VCaP (cell line): ENCODE results near the gene CFHR5.
"Not testable (repeated sequence)": the region's sequence is repeated elsewhere in the genome, so short reads cannot be mapped to it uniquely, and the experiment has no call there.

Experiments used
- H3K27ac ChIP-seq: fragments of 450-650 bp; 2 replicates; pipeline ENCODE4 v1.5.1; 2017
- TF ChIP-seq, protein P1 (sequence below): fragments of 450-650 bp; conservative IDR thresholded peaks from 2 replicates; pipeline ENCODE4 v1.5.1; 2017; ENCODE audit warnings: mild to moderate bottlenecking, moderate library complexity

The CFHR5 gene

GRCh38 chr1:196970182-196970581 is 7.2 kb upstream of the CFHR5 start:
- H3K27ac ChIP-seq, result no peak overlapping the region
- TF ChIP-seq, protein P1, sequence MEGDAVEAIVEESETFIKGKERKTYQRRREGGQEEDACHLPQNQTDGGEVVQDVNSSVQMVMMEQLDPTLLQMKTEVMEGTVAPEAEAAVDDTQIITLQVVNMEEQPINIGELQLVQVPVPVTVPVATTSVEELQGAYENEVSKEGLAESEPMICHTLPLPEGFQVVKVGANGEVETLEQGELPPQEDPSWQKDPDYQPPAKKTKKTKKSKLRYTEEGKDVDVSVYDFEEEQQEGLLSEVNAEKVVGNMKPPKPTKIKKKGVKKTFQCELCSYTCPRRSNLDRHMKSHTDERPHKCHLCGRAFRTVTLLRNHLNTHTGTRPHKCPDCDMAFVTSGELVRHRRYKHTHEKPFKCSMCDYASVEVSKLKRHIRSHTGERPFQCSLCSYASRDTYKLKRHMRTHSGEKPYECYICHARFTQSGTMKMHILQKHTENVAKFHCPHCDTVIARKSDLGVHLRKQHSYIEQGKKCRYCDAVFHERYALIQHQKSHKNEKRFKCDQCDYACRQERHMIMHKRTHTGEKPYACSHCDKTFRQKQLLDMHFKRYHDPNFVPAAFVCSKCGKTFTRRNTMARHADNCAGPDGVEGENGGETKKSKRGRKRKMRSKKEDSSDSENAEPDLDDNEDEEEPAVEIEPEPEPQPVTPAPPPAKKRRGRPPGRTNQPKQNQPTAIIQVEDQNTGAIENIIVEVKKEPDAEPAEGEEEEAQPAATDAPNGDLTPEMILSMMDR, result no peak

DNA sequence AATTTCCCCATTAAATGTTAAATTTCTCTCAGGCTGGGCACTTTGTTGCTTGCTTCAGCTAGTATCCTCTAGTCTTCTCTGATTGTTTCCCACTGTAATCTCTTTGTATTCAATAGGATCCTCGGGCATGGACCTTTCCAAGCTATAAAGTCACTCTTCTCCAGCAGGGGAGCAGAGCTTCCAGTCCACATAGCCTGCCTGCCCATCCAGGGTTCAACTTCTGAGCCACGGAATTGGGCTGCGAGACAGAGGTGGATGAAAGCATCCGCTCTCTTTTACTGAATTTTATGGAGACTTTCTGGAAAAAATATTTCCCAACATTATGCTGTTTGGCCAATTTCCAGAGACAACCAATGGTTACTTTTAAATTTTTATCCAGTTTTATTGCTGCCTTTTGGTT is 1.1 kb upstream of the CFHR5 start:
- no peak overlapping the region for H3K27ac ChIP-seq
- TF ChIP-seq, protein P1, result no peak

GRCh38 chr1:196980859-196981258 is 3.5 kb downstream of the CFHR5 start:
- TF ChIP-seq, protein P1, result no peak
- no peak overlapping the region for H3K27ac ChIP-seq

DNA sequence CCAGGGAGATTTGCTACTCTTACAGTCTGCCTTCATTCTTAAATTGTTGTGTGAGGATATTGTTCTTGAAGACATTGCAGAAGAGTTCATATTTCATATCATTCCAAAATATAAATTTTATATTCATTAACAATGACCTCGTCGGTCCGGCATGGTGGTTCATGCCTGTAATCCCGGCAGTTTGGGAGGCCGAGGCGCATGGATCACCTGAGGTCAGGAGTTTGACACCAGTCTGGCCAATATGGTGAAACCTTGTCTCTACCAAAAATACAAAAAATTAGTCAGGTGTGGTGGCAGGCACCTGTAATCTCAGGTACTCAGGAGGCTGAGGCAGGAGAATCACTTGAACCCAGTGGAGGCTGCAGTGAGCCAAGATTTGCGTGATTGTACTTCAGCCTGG is 4.9 kb downstream of the CFHR5 start:
- not testable (repeated sequence) for H3K27ac ChIP-seq

- peak overlapping the region; percentile 52 for H3K27ac ChIP-seq
These were observed 14.7 kb downstream of the CFHR5 start for GRCh38 chr1:196991919-196992651.

GRCh38 chr1:196993916-196994315 is 16.6 kb downstream of the CFHR5 start:
- TF ChIP-seq, protein P1, result no peak
- no peak overlapping the region for H3K27ac ChIP-seq

DNA sequence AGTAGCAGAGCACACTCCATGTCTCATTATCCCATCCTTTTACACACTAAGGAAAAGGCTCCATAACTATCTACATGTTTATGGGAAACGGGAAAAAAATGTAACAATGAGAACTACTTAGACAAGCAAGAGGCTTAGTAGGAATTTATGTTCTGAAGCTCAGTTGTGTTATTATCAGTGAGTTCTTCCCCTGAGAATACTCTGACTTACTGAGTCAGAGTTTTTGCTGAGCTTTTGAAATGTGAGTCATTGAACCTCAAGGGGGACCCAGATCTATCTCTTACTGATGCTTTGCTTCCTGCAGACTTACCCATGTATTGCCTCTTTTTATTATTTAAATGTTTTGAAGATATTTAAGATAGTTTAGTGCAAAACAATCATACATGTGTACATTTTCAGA is 20.1 kb downstream of the CFHR5 start:
- H3K27ac ChIP-seq, result no peak overlapping the region
- TF ChIP-seq, protein P1, result no peak

GRCh38 chr1:197001828-197002227 is 24.5 kb downstream of the CFHR5 start:
- H3K27ac ChIP-seq, result no peak overlapping the region
- TF ChIP-seq, protein P1, result no peak

DNA sequence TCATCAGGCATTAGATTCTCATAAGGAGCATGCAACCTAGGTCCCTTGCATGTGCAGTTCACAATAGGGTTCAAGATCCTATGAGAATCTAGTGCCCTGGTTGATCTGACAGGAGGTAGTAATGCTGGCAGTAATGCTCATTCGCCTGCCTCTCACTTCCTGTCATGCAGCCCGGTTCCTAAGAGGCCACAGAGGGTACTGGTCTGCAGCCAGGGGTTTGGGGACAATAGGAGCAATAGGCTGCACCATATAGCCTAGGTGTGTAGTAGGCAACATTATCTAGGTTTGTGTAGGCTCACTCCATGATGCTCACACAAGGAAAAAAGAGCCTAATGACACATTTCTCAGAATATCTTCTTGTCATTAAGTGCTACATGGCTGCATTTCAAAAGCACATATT is 25.8 kb downstream of the CFHR5 start:
- no peak overlapping the region for H3K27ac ChIP-seq
- TF ChIP-seq, protein P1, result no peak
